ENCODE data around the gene ALAS1. TPM values are rescaled to one million over a fixed set of nuclear protein-coding genes. Genes with fewer than 3 reads are reported as not detected.

The ALAS1 gene
- total RNA-seq, 1 experiment from 2014 or later = 69.5 TPM

DNA sequence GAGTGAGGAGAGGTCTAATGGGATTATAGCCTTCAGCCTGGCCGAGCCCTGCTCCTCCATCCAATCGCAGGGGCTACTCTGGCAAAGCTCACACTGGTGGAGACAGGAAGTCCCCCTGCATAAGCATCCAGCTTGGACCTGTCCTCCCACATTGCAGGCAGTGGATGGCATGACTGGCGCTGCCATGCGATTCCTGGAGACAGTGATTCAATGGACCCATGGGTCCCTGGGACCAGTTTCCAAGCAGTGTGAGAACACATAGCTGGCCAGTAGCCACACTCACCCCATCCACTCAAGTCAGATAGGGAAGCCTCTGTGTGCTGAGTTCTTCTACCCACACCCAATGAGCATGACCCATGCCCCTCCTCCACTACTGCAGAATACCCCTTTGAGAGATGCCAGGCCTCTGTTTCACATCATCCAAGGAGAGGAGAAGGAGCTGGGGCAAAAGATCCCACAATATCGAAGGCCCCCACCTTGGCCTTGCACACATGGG is 25.6 kb upstream of the ALAS1 start:
- Histone ChIP-seq H3K4me3 (ENCODE audit: low read length) (no peak overlapping the region), H3K36me3 (ENCODE audit: low read depth, low read length) (no peaks in the 10 kb centered on the region), H3K4me2 (ENCODE audit: low read length) (0 out of 2 replicates have a peak overlapping the region, but pooled peaks have one; percentile 18), H3K9me3 (ENCODE audit: low read length) (no peaks in the 10 kb centered on the region), H4K20me1 (ENCODE audit: low read length) (no peaks in the 10 kb centered on the region), H2AFZ (ENCODE audit: low read length) (no peak overlapping the region), H3K4me1 (ENCODE audit: insufficient read depth, low read length) (peaks cover 16% of the 10 kb centered on the region), H3K9me2 (replicated peaks; ENCODE audit: low read length) (no peaks in the 10 kb centered on the region), H3K9ac (ENCODE audit: low read length) (no peak overlapping the region), H3K27ac (ENCODE audit: low read length) (no peak overlapping the region), H3F3A (ENCODE audit: low read length, unreplicated experiment) (no peaks in the 10 kb centered on the region), H3K79me2 (ENCODE audit: low read length) (no peaks in the 10 kb centered on the region), H3K27me3 (ENCODE audit: low read length) (no peaks in the 10 kb centered on the region)
- DNase-seq = no peak
- ChIA-PET CTCF (no interaction called here), POLR2A (ENCODE audit: unreplicated experiment) (interaction anchor here (0.6 kb wide), 3 partner anchors 18 to 44 kb away, joined by 3 to 4 read pairs (median 3); partner anchors contain the start of gene POC1A)
- TF ChIP-seq EZH2phosphoT487 (IDR thresholded peaks at IDR 0.05; ENCODE audit: borderline replicate concordance, low read length) (no peak), EZH2 (IDR thresholded peaks at IDR 0.05; ENCODE audit: low read length, unreplicated experiment) (no peak)
- TF ChIP-seq, protein P1, sequence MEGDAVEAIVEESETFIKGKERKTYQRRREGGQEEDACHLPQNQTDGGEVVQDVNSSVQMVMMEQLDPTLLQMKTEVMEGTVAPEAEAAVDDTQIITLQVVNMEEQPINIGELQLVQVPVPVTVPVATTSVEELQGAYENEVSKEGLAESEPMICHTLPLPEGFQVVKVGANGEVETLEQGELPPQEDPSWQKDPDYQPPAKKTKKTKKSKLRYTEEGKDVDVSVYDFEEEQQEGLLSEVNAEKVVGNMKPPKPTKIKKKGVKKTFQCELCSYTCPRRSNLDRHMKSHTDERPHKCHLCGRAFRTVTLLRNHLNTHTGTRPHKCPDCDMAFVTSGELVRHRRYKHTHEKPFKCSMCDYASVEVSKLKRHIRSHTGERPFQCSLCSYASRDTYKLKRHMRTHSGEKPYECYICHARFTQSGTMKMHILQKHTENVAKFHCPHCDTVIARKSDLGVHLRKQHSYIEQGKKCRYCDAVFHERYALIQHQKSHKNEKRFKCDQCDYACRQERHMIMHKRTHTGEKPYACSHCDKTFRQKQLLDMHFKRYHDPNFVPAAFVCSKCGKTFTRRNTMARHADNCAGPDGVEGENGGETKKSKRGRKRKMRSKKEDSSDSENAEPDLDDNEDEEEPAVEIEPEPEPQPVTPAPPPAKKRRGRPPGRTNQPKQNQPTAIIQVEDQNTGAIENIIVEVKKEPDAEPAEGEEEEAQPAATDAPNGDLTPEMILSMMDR (conservative IDR thresholded peaks at IDR 0.05; ENCODE audit: low read depth, low read length) = no peak
- BruUV-seq (replicated peaks) = no TSS peak
- intact Hi-C loops (cut with micrococcal nuclease) = no loop called here
- ATAC-seq = no peak

- no peak overlapping the region for H3K27ac ChIP-seq (ENCODE audit: low read length)
- no TSS peak for BruUV-seq (replicated peaks)
Observed at GRCh38 chr3:52173101-52173500, 24.9 kb upstream of the ALAS1 start.

DNA sequence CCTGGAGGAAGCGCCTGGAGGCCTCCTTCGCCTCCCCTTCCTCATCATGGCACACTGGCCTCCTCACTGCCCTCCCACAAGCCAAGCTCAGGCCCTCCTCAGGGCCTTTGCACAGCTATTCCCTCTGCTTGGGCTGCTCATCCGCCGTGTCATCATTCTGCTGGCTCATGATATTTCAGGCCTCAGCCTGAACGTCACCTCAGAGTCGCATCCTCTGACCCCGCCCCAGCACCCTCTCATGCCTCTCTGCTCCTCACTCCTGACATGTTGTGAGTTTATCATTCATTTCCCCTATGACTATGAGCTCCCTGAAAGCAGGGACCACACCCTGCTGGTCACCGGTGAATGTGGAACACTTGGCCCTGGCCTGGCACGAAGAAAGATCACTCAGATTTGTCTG is 23.1 kb upstream of the ALAS1 start:
- H3K9me2 ChIP-seq (replicated peaks; ENCODE audit: low read length) = no peaks in the 10 kb centered on the region
- POLR2A ChIA-PET (ENCODE audit: unreplicated experiment) = interaction anchor here (0.6 to 0.7 kb wide), 2 partner anchors 10 to 119 kb away, joined by 3 to 4 read pairs; no protein-coding TSS in a partner anchor
- no peaks in the 10 kb centered on the region for H3F3A ChIP-seq (ENCODE audit: low read length, unreplicated experiment)
- H3K4me3 ChIP-seq (ENCODE audit: low read length) = no peak overlapping the region
- CTCF ChIA-PET = no interaction called here
- no peaks in the 10 kb centered on the region for H3K27me3 ChIP-seq (ENCODE audit: low read length)
- TF ChIP-seq EZH2phosphoT487 (IDR thresholded peaks at IDR 0.05; ENCODE audit: borderline replicate concordance, low read length) (no peak), EZH2 (IDR thresholded peaks at IDR 0.05; ENCODE audit: low read length, unreplicated experiment) (no peak)
- TF ChIP-seq, protein P1 (conservative IDR thresholded peaks at IDR 0.05; ENCODE audit: low read depth, low read length) = no peak
- intact Hi-C loops (cut with micrococcal nuclease) = no loop called here
- ATAC-seq (peak; percentile 44), DNase-seq (peak; percentile 43)
- H3K36me3 ChIP-seq (ENCODE audit: low read depth, low read length) = no peaks in the 10 kb centered on the region
- no peak overlapping the region for H3K9ac ChIP-seq (ENCODE audit: low read length)
- peaks cover 16% of the 10 kb centered on the region for H3K4me1 ChIP-seq (ENCODE audit: insufficient read depth, low read length)
- H3K79me2 ChIP-seq (ENCODE audit: low read length) = no peaks in the 10 kb centered on the region
- no TSS peak for BruUV-seq (replicated peaks)
- H3K9me3 ChIP-seq (ENCODE audit: low read length) = no peaks in the 10 kb centered on the region
- H2AFZ ChIP-seq (ENCODE audit: low read length) = no peak overlapping the region
- no peak overlapping the region for H3K4me2 ChIP-seq (ENCODE audit: low read length)
- peak overlapping the region; percentile 32; the same call in 1 of the 2 replicates for H3K27ac ChIP-seq (ENCODE audit: low read length)
- no peaks in the 10 kb centered on the region for H4K20me1 ChIP-seq (ENCODE audit: low read length)

More at GRCh38 chr3:52173101-52173500, 24.9 kb upstream of the ALAS1 start:
- Histone ChIP-seq H3K4me3 (ENCODE audit: low read length) (no peak overlapping the region), H3K27me3 (ENCODE audit: low read length) (no peaks in the 10 kb centered on the region), H3K4me2 (ENCODE audit: low read length) (no peak overlapping the region), H3F3A (ENCODE audit: low read length, unreplicated experiment) (no peaks in the 10 kb centered on the region), H3K79me2 (ENCODE audit: low read length) (no peaks in the 10 kb centered on the region), H3K4me1 (ENCODE audit: insufficient read depth, low read length) (peaks cover 16% of the 10 kb centered on the region), H3K9me3 (ENCODE audit: low read length) (no peaks in the 10 kb centered on the region), H2AFZ (ENCODE audit: low read length) (no peak overlapping the region), H3K9ac (ENCODE audit: low read length) (no peak overlapping the region), H3K36me3 (ENCODE audit: low read depth, low read length) (no peaks in the 10 kb centered on the region), H4K20me1 (ENCODE audit: low read length) (no peaks in the 10 kb centered on the region), H3K9me2 (replicated peaks; ENCODE audit: low read length) (no peaks in the 10 kb centered on the region)
- intact Hi-C loops (cut with micrococcal nuclease) = no loop called here
- ATAC-seq (no peak), DNase-seq (no peak)
- TF ChIP-seq EZH2 (IDR thresholded peaks at IDR 0.05; ENCODE audit: low read length, unreplicated experiment) = no peak
- TF ChIP-seq EZH2phosphoT487 (IDR thresholded peaks at IDR 0.05; ENCODE audit: borderline replicate concordance, low read length) = no peak
- TF ChIP-seq, protein P1 (conservative IDR thresholded peaks at IDR 0.05; ENCODE audit: low read depth, low read length) = no peak
- ChIA-PET POLR2A (ENCODE audit: unreplicated experiment) (no interaction called here), CTCF (no interaction called here)

All from PC-3 (cell line).